Endothelial cell of umbilical vein (primary cell): Measurements from ENCODE around the gene SORCS2. TPM values are rescaled to one million over a fixed set of nuclear protein-coding genes. Genes with fewer than 3 reads are reported as not detected.

Experiments
- BruUV-seq: library from RNA; stranded (reverse); fragments of 400-500 nt; replicated peaks from 2 replicates; lab custom pipeline; 2021; lab: Mats Ljungman, UMichigan
- CTCF ChIA-PET: fragments of 300-600, 350-600 bp; sonication (Branson Sonifier 250); formaldehyde crosslinking; loops from one replicate; lab custom pipeline; 2021; ENCODE audit warnings: antibody characterized with exemption, inconsistent platforms; lab: Charles Lee
- POLR2A ChIA-PET: fragments of 300-600, 350-600 bp; sonication (Branson Sonifier 250); formaldehyde crosslinking; loops from one replicate; lab custom pipeline; 2021; ENCODE audit warnings: antibody characterized with exemption, inconsistent platforms; lab: Charles Lee
- DNase-seq: peaks from one replicate; pipeline ENCODE4 v3.0.0-alpha.2; 2011; ENCODE audit warnings: low read depth, low spot score
- FAIRE-seq: peaks from 2 replicates; lab custom pipeline; 2011; peaks lifted over from hg19 to GRCh38; lab: Jason Lieb, UNC
- H2AFZ ChIP-seq: 2 replicates; pipeline ENCODE4 v1.6.0; 2012; ENCODE audit warnings: low read depth, low read length, control low read depth, inconsistent platforms
- H3K27ac ChIP-seq: 2 replicates; pipeline ENCODE4 v1.5.1; 2011; ENCODE audit warnings: low read depth, mild to moderate bottlenecking, control low read depth, low read length, moderate library complexity; ENCODE audit not compliant: insufficient read depth
- H3K27me3 ChIP-seq, 2 experiments: 2 replicates each; pipeline versions ENCODE4 v1.6.0 to v1.6.1; 2011; ENCODE audit warnings: low read length in 2 of 2, mixed read lengths in 1 of 2; ENCODE audit not compliant: control insufficient read depth in 2 of 2, insufficient read depth in 2 of 2
- H3K36me3 ChIP-seq, 2 experiments: 2 replicates in 1 of 2; 3 replicates in 1 of 2; pipeline ENCODE4 v1.5.1; 2011; ENCODE audit warnings: low read length in 2 of 2, mild to moderate bottlenecking in 1 of 2, moderate library complexity in 1 of 2; ENCODE audit not compliant: control insufficient read depth in 2 of 2, insufficient read depth in 2 of 2; ENCODE audit errors: extremely low read depth in 1 of 2
- H3K4me1 ChIP-seq: 3 replicates; pipeline ENCODE4 v1.5.1; 2011; ENCODE audit warnings: mild to moderate bottlenecking, low read length; ENCODE audit not compliant: control insufficient read depth, insufficient read depth; ENCODE audit errors: extremely low read depth
- H3K4me2 ChIP-seq: 2 replicates; pipeline ENCODE4 v1.6.1; 2011; ENCODE audit warnings: low read length, control low read depth, mixed read lengths; ENCODE audit not compliant: insufficient read depth
- H3K4me3 ChIP-seq, 3 experiments: fragments of 200-600 bp in 1 of 3; sonication (generic), shearing (Covaris generic) in 1 of 3; replicated peaks in 1 of 3; 2 replicates each; pipeline ENCODE4 v1.5.1; 2011 to 2016; ENCODE audit warnings: control low read depth in 3 of 3, low read length in 3 of 3, mild to moderate bottlenecking in 2 of 3, inconsistent platforms in 1 of 3, low read depth in 1 of 3, moderate library complexity in 1 of 3; ENCODE audit not compliant: insufficient read depth in 1 of 3
- H3K79me2 ChIP-seq: 2 replicates; pipeline ENCODE4 v1.6.0; 2012; ENCODE audit warnings: low read length, inconsistent platforms; ENCODE audit not compliant: control insufficient read depth, insufficient read depth
- H3K9ac ChIP-seq: replicated peaks from 2 replicates; pipeline ENCODE3; 2011; ENCODE audit warnings: low read length, control low read depth; ENCODE audit not compliant: insufficient read depth; ENCODE audit errors: extremely low read depth
- H3K9me1 ChIP-seq: replicated peaks from 3 replicates; pipeline ENCODE4 v1.6.0; 2011; ENCODE audit warnings: mild to moderate bottlenecking, low read length; ENCODE audit not compliant: control insufficient read depth, insufficient read depth; ENCODE audit errors: extremely low read depth
- H3K9me3 ChIP-seq: replicated peaks from 2 replicates; pipeline ENCODE4 v1.5.1; 2012; ENCODE audit warnings: low read length, inconsistent platforms; ENCODE audit not compliant: control insufficient read depth, insufficient read depth
- H4K20me1 ChIP-seq: replicated peaks from 2 replicates; pipeline ENCODE3; 2011; ENCODE audit warnings: mild to moderate bottlenecking, low read length; ENCODE audit not compliant: control insufficient read depth, insufficient read depth; ENCODE audit errors: extremely low read depth
- CTCF ChIP-seq, 2 donors: IDR thresholded peaks; 1 replicate in 1 of 2; 2 replicates in 1 of 2; pipeline ENCODE4 v1.5.1; 2011; ENCODE audit warnings: low read length in 2 of 2, mild to moderate bottlenecking in 2 of 2, moderate library complexity in 2 of 2, control low read depth in 1 of 2, inconsistent platforms in 1 of 2, low read depth in 1 of 2; ENCODE audit not compliant: insufficient read depth in 1 of 2; ENCODE audit errors: extremely low read depth in 1 of 2
- EZH2 ChIP-seq: IDR thresholded peaks from 2 replicates; pipeline ENCODE4 v1.6.1; 2012; ENCODE audit warnings: borderline replicate concordance, low read depth, mild to moderate bottlenecking, moderate library complexity, low read length, inconsistent platforms; ENCODE audit not compliant: severe bottlenecking
- FOS ChIP-seq: IDR thresholded peaks from 2 replicates; pipeline ENCODE4 v1.6.1; 2011; ENCODE audit warnings: mild to moderate bottlenecking, low read length, moderate library complexity, borderline replicate concordance; ENCODE audit not compliant: insufficient read depth
- GATA2 ChIP-seq: IDR thresholded peaks from 2 replicates; pipeline ENCODE4 v1.7.0; 2011; ENCODE audit warnings: low read depth, mild to moderate bottlenecking, moderate library complexity, mixed read lengths, low read length; ENCODE audit not compliant: insufficient read length, insufficient read depth
- JUN ChIP-seq: IDR thresholded peaks from 2 replicates; pipeline ENCODE4 v1.6.1; 2011; ENCODE audit warnings: borderline replicate concordance, low read depth; ENCODE audit not compliant: insufficient read length, insufficient read depth
- MAX ChIP-seq: IDR thresholded peaks from 2 replicates; pipeline ENCODE4 v1.6.1; 2011; ENCODE audit not compliant: insufficient read depth, insufficient read length
- MYC ChIP-seq: IDR thresholded peaks from one replicate; pipeline ENCODE4 v1.6.1; 2011; ENCODE audit warnings: mild to moderate bottlenecking, low read depth, low read length
- POLR2A ChIP-seq: IDR thresholded peaks from 2 replicates; pipeline ENCODE4 v1.6.1; 2012; ENCODE audit warnings: low read depth, mild to moderate bottlenecking, control low read depth, low read length
- POLR2AphosphoS5 ChIP-seq: IDR thresholded peaks from 2 replicates; pipeline ENCODE4 v1.6.1; 2012; ENCODE audit warnings: low read depth, mild to moderate bottlenecking, control low read depth, low read length, moderate library complexity; ENCODE audit not compliant: insufficient read depth
- dilution Hi-C: fragments of 300-500 bp; cut with MboI; formaldehyde crosslinking; loops from one replicate; pipeline ENCODE4 v1.15.0; 2019; ENCODE audit warnings: low sequenced_read_pairs; ENCODE audit not compliant: extremely low pct_ligation_motif_present
- intact Hi-C: fragments of 100-400 bp; cut with micrococcal nuclease; formaldehyde crosslinking; loops from one replicate; pipeline ENCODE4 v1.10.0; 2022
- polyA plus RNA-seq, 4 experiments: library from polyadenylated mRNA; depleted of rRNA in 3 of 4; stranded (reverse) in 3 of 4; unstranded in 1 of 4; fragments of >200 nt; gene quantifications; 2 replicates each; pipeline versions ENCODE4 v1.2.1 to v1.2.3, GENCODE V29; 2011 to 2012; ENCODE audit warnings: missing spikeins in 1 of 4
- total RNA-seq: library from RNA; stranded (reverse); gene quantifications from 2 replicates; pipeline ENCODE4 v1.2.3, GENCODE V29; 2021

The SORCS2 gene
- total and polyA plus RNA-seq, 2 donors (not counting 3 experiments of a cell fraction or from before 2014, with no cell fraction given), result not detected

GRCh38 chr4:7625071-7625470 lies 432.7 kb downstream of the SORCS2 start:
- no peak overlapping the region for H3K4me2 ChIP-seq
- no TSS peak for BruUV-seq
- POLR2A ChIA-PET, result no interaction called here
- intact Hi-C loops, result no loop called here
- H4K20me1 ChIP-seq, result no peaks in the 10 kb centered on the region
- no peak overlapping the region for H3K27ac ChIP-seq
- no peaks in the 10 kb centered on the region for H3K27me3 ChIP-seq
- no peak for TF ChIP-seq JUN
- TF ChIP-seq CTCF (IDR thresholded peaks at IDR 0.05; ENCODE audit: extremely low read depth in 1 of 2, insufficient read depth in 1 of 2, low read depth in 1 of 2, low read length in 2 of 2), result no peak
- no peak for TF ChIP-seq FOS
- no peak for TF ChIP-seq EZH2
- TF ChIP-seq MYC, result no peak
- no peak for TF ChIP-seq POLR2A
- TF ChIP-seq MAX, result no peak
- TF ChIP-seq POLR2AphosphoS5, result no peak
- no peak for TF ChIP-seq GATA2
- CTCF ChIA-PET, result no interaction called here
- H3K36me3 ChIP-seq, result no peaks in the 10 kb centered on the region
- no peaks in the 10 kb centered on the region for H3K9me3 ChIP-seq
- no peak for FAIRE-seq
- dilution Hi-C loops, result no loop called here
- no peaks in the 10 kb centered on the region for H3K9me1 ChIP-seq
- H3K9ac ChIP-seq, result no peak overlapping the region
- no peak for DNase-seq
- no peak overlapping the region for H2AFZ ChIP-seq
- H3K79me2 ChIP-seq, result no peaks in the 10 kb centered on the region
- H3K4me1 ChIP-seq, result peaks cover 10% of the 10 kb centered on the region
- H3K4me3 ChIP-seq, result no peak overlapping the region
